Calu3 (cell line): ENCODE measurements around the gene LARGE1. TPM values are rescaled to one million over a fixed set of nuclear protein-coding genes. Genes with fewer than 3 reads are reported as not detected.

ENCODE experiments used
- BruUV-seq: library from RNA; stranded (reverse); fragments of 400-500 nt; replicated peaks from 2 replicates; lab custom pipeline; 2021; lab: Mats Ljungman, UMichigan
- CTCF ChIA-PET: fragments of 300-600 bp; sonication (Branson Sonifier 250); formaldehyde crosslinking; loops from one replicate; lab custom pipeline; 2022; ENCODE audit warnings: antibody characterized with exemption; lab: Charles Lee
- DNase-seq: peaks from one replicate; pipeline ENCODE4 v3.0.0; 2022
- H3K27ac Mint-ChIP-seq: one replicate; pipeline ENCODE4 v1.8.0; 2022; ENCODE audit warnings: mixed read lengths; ENCODE audit not compliant: unreplicated experiment
- H3K27me3 Mint-ChIP-seq: one replicate; pipeline ENCODE4 v1.8.0; 2022; ENCODE audit warnings: mixed read lengths; ENCODE audit not compliant: unreplicated experiment
- H3K36me3 Mint-ChIP-seq: one replicate; pipeline ENCODE4 v1.8.0; 2022; ENCODE audit warnings: mild to moderate bottlenecking, moderate library complexity, mixed read lengths; ENCODE audit not compliant: insufficient read depth, unreplicated experiment
- H3K4me1 Mint-ChIP-seq: one replicate; pipeline ENCODE4 v1.8.0; 2022; ENCODE audit warnings: mild to moderate bottlenecking, low read depth, mixed read lengths; ENCODE audit not compliant: unreplicated experiment
- H3K4me3 Mint-ChIP-seq: one replicate; pipeline ENCODE4 v1.8.0; 2022; ENCODE audit warnings: mild to moderate bottlenecking, low read depth, moderate library complexity, mixed read lengths; ENCODE audit not compliant: unreplicated experiment
- H3K9me3 Mint-ChIP-seq: one replicate; pipeline ENCODE4 v1.8.0; 2022; ENCODE audit warnings: low read depth, mixed read lengths; ENCODE audit not compliant: unreplicated experiment
- CTCF ChIP-seq: fragments of 200-600 bp; IDR thresholded peaks from one replicate; pipeline ENCODE4 v1.8.0; 2022; ENCODE audit warnings: antibody characterized with exemption; ENCODE audit not compliant: unreplicated experiment
- intact Hi-C: fragments of 100-400 bp; cut with micrococcal nuclease; formaldehyde crosslinking; loops from one replicate; pipeline ENCODE4 v1.10.0; 2022; ENCODE audit not compliant: unreplicated experiment
- total RNA-seq: library from RNA; stranded (reverse); gene quantifications from 2 replicates; pipeline ENCODE4 v1.2.3, GENCODE V29; 2022

Gene LARGE1
- total RNA-seq, 1 experiment from 2014 or later = 11.6 TPM

- intact Hi-C loops = no loop called here
- no peak overlapping the region for H3K4me3 Mint-ChIP-seq
- peaks cover 24% of the 10 kb centered on the region for H3K9me3 Mint-ChIP-seq
- DNase-seq = no peak
- no peaks in the 10 kb centered on the region for H3K27me3 Mint-ChIP-seq
- no peak overlapping the region for H3K27ac Mint-ChIP-seq
- no peak for TF ChIP-seq CTCF
- BruUV-seq = no TSS peak
- H3K4me1 Mint-ChIP-seq = no peaks in the 10 kb centered on the region
- CTCF ChIA-PET = no interaction called here
- H3K36me3 Mint-ChIP-seq = no peaks in the 10 kb centered on the region
These were observed 126.8 kb downstream of the LARGE1 start for GRCh38 chr22:33793475-33793874.

- DNase-seq = no peak
- H3K4me1 Mint-ChIP-seq = no peaks in the 10 kb centered on the region
- no TSS peak for BruUV-seq
- H3K4me3 Mint-ChIP-seq = no peak overlapping the region
- H3K27ac Mint-ChIP-seq = no peak overlapping the region
- TF ChIP-seq CTCF = no peak
- no peaks in the 10 kb centered on the region for H3K27me3 Mint-ChIP-seq
- CTCF ChIA-PET = no interaction called here
- H3K36me3 Mint-ChIP-seq = no peaks in the 10 kb centered on the region
- H3K9me3 Mint-ChIP-seq = peaks cover 26% of the 10 kb centered on the region
- intact Hi-C loops = no loop called here
These were observed 127.4 kb downstream of the LARGE1 start for GRCh38 chr22:33792832-33793231.

GRCh38 chr22:33789690-33790253 is 130.5 kb downstream of the LARGE1 start:
- intact Hi-C loops = no loop called here
- CTCF ChIA-PET = no interaction called here
- no peaks in the 10 kb centered on the region for H3K4me1 Mint-ChIP-seq
- no peaks in the 10 kb centered on the region for H3K36me3 Mint-ChIP-seq
- H3K9me3 Mint-ChIP-seq = peaks cover 20% of the 10 kb centered on the region
- H3K27ac Mint-ChIP-seq = no peak overlapping the region
- no peak overlapping the region for H3K4me3 Mint-ChIP-seq
- no TSS peak for BruUV-seq
- no peaks in the 10 kb centered on the region for H3K27me3 Mint-ChIP-seq
- TF ChIP-seq CTCF = no peak
- no peak for DNase-seq

- intact Hi-C loops = no loop called here
- CTCF ChIA-PET = no interaction called here
These were observed 131.3 kb downstream of the LARGE1 start for GRCh38 chr22:33788927-33789326.

More at GRCh38 chr22:33788927-33789326, 131.3 kb downstream of the LARGE1 start:
- Mint-ChIP-seq H3K27me3 (no peaks in the 10 kb centered on the region), H3K4me1 (no peaks in the 10 kb centered on the region), H3K4me3 (no peak overlapping the region), H3K36me3 (no peaks in the 10 kb centered on the region), H3K9me3 (peaks cover 20% of the 10 kb centered on the region), H3K27ac (no peak overlapping the region)
- no peak for DNase-seq
- no TSS peak for BruUV-seq
- TF ChIP-seq CTCF = no peak
